GM12878 (cell line): ENCODE results near the gene PKP4. TPM values are rescaled to one million over a fixed set of nuclear protein-coding genes. Genes with fewer than 3 reads are reported as not detected.
A peak's percentile ranks its signal among the peaks of the same experiment; 100 is the strongest.

Experiments used
- ATAC-seq: fragments of 200-7000 bp; cut with Tn5 transposase; 3 replicates; pipeline ENCODE4 v1.9.1; 2020; ENCODE audit warnings: mild to moderate bottlenecking, moderate library complexity
- BruUV-seq: library from RNA; stranded (reverse); fragments of 400-500 nt; replicated peaks from 2 replicates; lab custom pipeline; 2021; lab: Mats Ljungman, UMichigan
- CTCF ChIA-PET: fragments of 300-600 bp; sonication (Branson Sonifier 250); formaldehyde crosslinking; extraction: SDS; loops from one replicate; lab custom pipeline; 2021; ENCODE audit warnings: inconsistent platforms; lab: Yijun Ruan, JAX
- POLR2A ChIA-PET: fragments of 350-600 bp; formaldehyde crosslinking; extraction: SDS; loops from one replicate; lab custom pipeline; 2021; ENCODE audit warnings: inconsistent platforms; lab: Charles Lee
- RAD21 ChIA-PET: fragments of 300-600 bp; sonication (Branson Sonifier 250); formaldehyde crosslinking; loops from one replicate; lab custom pipeline; 2023; ENCODE audit warnings: antibody characterized with exemption; ENCODE audit not compliant: unreplicated experiment; lab: Charles Lee
- SMC1A ChIA-PET: fragments of 300-600 bp; sonication (Branson Sonifier 250); formaldehyde crosslinking; loops from one replicate; lab custom pipeline; 2023; ENCODE audit not compliant: unreplicated experiment, uncharacterized antibody; lab: Charles Lee
- DNase-seq: peaks from one replicate; pipeline ENCODE4 v3.0.0-alpha.2; 2011; ENCODE audit warnings: low read depth, low spot score
- FAIRE-seq: peaks from 3 replicates; lab custom pipeline; 2011; peaks lifted over from hg19 to GRCh38; lab: Jason Lieb, UNC
- H2AFZ ChIP-seq: 2 replicates; pipeline ENCODE4 v1.6.0; 2011; ENCODE audit warnings: low read depth, low read length, control low read depth; ENCODE audit not compliant: control insufficient read depth
- H3K27ac ChIP-seq: 2 replicates; pipeline ENCODE4 v1.5.1; 2011; ENCODE audit warnings: control low read depth; ENCODE audit not compliant: control insufficient read depth, insufficient read depth
- H3K27me3 ChIP-seq, 2 experiments: replicated peaks in 1 of 2; 2 replicates each; pipeline versions ENCODE4 v1.6.0 to v1.6.1; 2011; ENCODE audit warnings: low read length in 1 of 2; ENCODE audit not compliant: control insufficient read depth in 2 of 2, insufficient read depth in 2 of 2
- H3K36me3 ChIP-seq, 2 experiments: 2 replicates each; pipeline ENCODE4 v1.5.1; 2011; ENCODE audit warnings: low read length in 1 of 2; ENCODE audit not compliant: control insufficient read depth in 2 of 2, insufficient read depth in 2 of 2
- H3K4me1 ChIP-seq: 2 replicates; pipeline ENCODE4 v1.6.1; 2011; ENCODE audit warnings: mild to moderate bottlenecking, low read length, moderate library complexity, mixed read lengths; ENCODE audit not compliant: control insufficient read depth, insufficient read depth
- H3K4me2 ChIP-seq: 2 replicates; pipeline ENCODE4 v1.6.0; 2011; ENCODE audit warnings: control low read depth; ENCODE audit not compliant: control insufficient read depth, insufficient read depth
- H3K4me3 ChIP-seq: fragments of 200-600 bp; sonication (generic); 2 replicates; pipeline ENCODE4 v1.5.1; 2016
- H3K79me2 ChIP-seq: 2 replicates; pipeline ENCODE4 v1.6.0; 2011; ENCODE audit warnings: low read length; ENCODE audit not compliant: control insufficient read depth, insufficient read depth
- H3K9ac ChIP-seq: 2 replicates; pipeline ENCODE4 v1.8.0; 2011; ENCODE audit warnings: low read length, control low read depth, mixed read lengths; ENCODE audit not compliant: control insufficient read depth, insufficient read depth
- H3K9me3 ChIP-seq: replicated peaks from 3 replicates; pipeline ENCODE4 v1.5.1; 2011; ENCODE audit warnings: mild to moderate bottlenecking, low read length; ENCODE audit not compliant: control insufficient read depth, insufficient read depth
- H4K20me1 ChIP-seq: 2 replicates; pipeline ENCODE4 v1.6.0; 2011; ENCODE audit not compliant: control insufficient read depth, insufficient read depth
- BACH1 ChIP-seq: fragments of 450-650 bp; IDR thresholded peaks from 2 replicates; pipeline ENCODE4 v1.6.1; 2017; ENCODE audit warnings: mild to moderate bottlenecking, borderline replicate concordance
- EED ChIP-seq: sonication (generic); IDR thresholded peaks from 2 replicates; pipeline ENCODE4 v1.6.1; 2016; ENCODE audit warnings: antibody characterized with exemption, low read depth
- EGR1 ChIP-seq, 2 experiments: IDR thresholded peaks; 1 replicate in 1 of 2; 2 replicates in 1 of 2; pipeline ENCODE4 v1.6.1; 2011 to 2012; ENCODE audit warnings: low read depth in 2 of 2, low read length in 2 of 2, borderline replicate concordance in 1 of 2, mild to moderate bottlenecking in 1 of 2, moderate library complexity in 1 of 2
- HDGF ChIP-seq: fragments of 450-650 bp; IDR thresholded peaks from 2 replicates; pipeline ENCODE4 v1.6.1; 2016; ENCODE audit warnings: antibody characterized with exemption
- IKZF1 ChIP-seq: fragments of 450-650 bp; conservative IDR thresholded peaks from 2 replicates; pipeline ENCODE4 v1.6.1; 2017; ENCODE audit warnings: antibody characterized with exemption, mild to moderate bottlenecking
- IKZF2 ChIP-seq, 2 experiments: fragments of 450-650 bp; IDR thresholded peaks; 2 replicates each; pipeline ENCODE4 v1.6.1; 2017; ENCODE audit warnings: mild to moderate bottlenecking in 2 of 2, moderate library complexity in 2 of 2
- MYC ChIP-seq: IDR thresholded peaks from 2 replicates; pipeline ENCODE4 v1.6.1; 2011; ENCODE audit warnings: mild to moderate bottlenecking, low read length, moderate library complexity, inconsistent platforms; ENCODE audit not compliant: insufficient read depth, insufficient replicate concordance, insufficient read length, severe bottlenecking
- SMARCA5 ChIP-seq: fragments of 450-650 bp; IDR thresholded peaks from 2 replicates; pipeline ENCODE4 v1.6.1; 2017; ENCODE audit warnings: mild to moderate bottlenecking
- SRF ChIP-seq, 2 experiments: IDR thresholded peaks; 2 replicates each; pipeline ENCODE4 v1.6.1; 2011; ENCODE audit warnings: low read depth in 2 of 2, low read length in 2 of 2, mild to moderate bottlenecking in 1 of 2, moderate library complexity in 1 of 2
- TAF1 ChIP-seq: IDR thresholded peaks from 2 replicates; pipeline ENCODE4 v1.6.1; 2011; ENCODE audit warnings: mild to moderate bottlenecking, low read depth, low read length, borderline replicate concordance
- ZNF207 ChIP-seq: fragments of 450-650 bp; IDR thresholded peaks from 2 replicates; pipeline ENCODE4 v1.6.1; 2014; ENCODE audit warnings: antibody characterized with exemption, mild to moderate bottlenecking, borderline replicate concordance
- ZSCAN29 ChIP-seq: fragments of 450-650 bp; IDR thresholded peaks from 2 replicates; pipeline ENCODE4 v1.6.1; 2017; ENCODE audit warnings: mild to moderate bottlenecking, moderate library complexity
- WGBS: methylation state at CpG from one replicate; pipeline ENCODE4 v1.1.6; 2016; ENCODE audit warnings: low lambda C conversion rate; ENCODE audit not compliant: insufficient replicate concordance, insufficient coverage; ENCODE audit errors: missing lambda C conversion rate; 5-methylcytosine and 5-hydroxymethylcytosine counted together
- in situ Hi-C: fragments of 300-500 bp; cut with MboI; formaldehyde crosslinking; loops from 9 replicates; pipeline ENCODE4 v1.14.3; 2018; ENCODE audit warnings: mixed read lengths
- intact Hi-C: fragments of 100-400 bp; cut with micrococcal nuclease; formaldehyde crosslinking; loops from one replicate; pipeline ENCODE4 v1.14.2; 2022; ENCODE audit not compliant: unreplicated experiment
- polyA plus RNA-seq, 11 experiments: library from polyadenylated mRNA; depleted of rRNA in 4 of 11; unstranded in 6 of 11; stranded (reverse) in 5 of 11; fragments of >200 nt; fragmentation: Nextera tagmentation in 4 of 11; fragmentation: Illumina TruSeq in 1 of 11; extraction: Ambion mirVana in 4 of 11; extraction: Trizol in 1 of 11; gene quantifications; 1 replicate in 1 of 11; 2 replicates in 10 of 11; pipeline versions ENCODE4 v1.2.1 to v1.2.3, GENCODE V29; 2011 to 2016; ENCODE audit warnings: inconsistent platforms in 2 of 11, missing spikeins in 2 of 11, low read depth in 1 of 11
- total RNA-seq, 4 experiments: library from RNA; depleted of rRNA in 3 of 4; stranded (reverse); fragments of >200 nt in 3 of 4; fragmentation: Illumina TruSeq in 1 of 4; extraction: Trizol in 1 of 4; gene quantifications; 2 replicates each; pipeline versions ENCODE4 v1.2.1 to v1.2.3, GENCODE V29; 2013 to 2021
- TF ChIP-seq, protein P1 (sequence below), 3 experiments: IDR thresholded peaks in 2 of 3; conservative IDR thresholded peaks in 1 of 3; 2 replicates each; pipeline ENCODE4 v1.5.1; 2011; ENCODE audit warnings: low read depth in 3 of 3, low read length in 3 of 3, mild to moderate bottlenecking in 3 of 3, control low read depth in 2 of 3, moderate library complexity in 2 of 3, inconsistent platforms in 1 of 3, mixed read lengths in 1 of 3; ENCODE audit not compliant: control insufficient read depth in 2 of 3, insufficient read depth in 1 of 3; ENCODE audit errors: extremely low read depth in 1 of 3
- TF ChIP-seq, protein P2 (sequence below): fragments of 450-650 bp; formaldehyde crosslinking; IDR thresholded peaks from 2 replicates; pipeline ENCODE4 v1.4.0; 2020; ENCODE audit warnings: mild to moderate bottlenecking, moderate library complexity

The PKP4 gene
- total and polyA plus RNA-seq, 10 of the 15 experiments (the other 5 are each of a cell fraction or from before 2014, with no cell fraction given): 4.8 to 35.8 (median 17.7) TPM

DNA sequence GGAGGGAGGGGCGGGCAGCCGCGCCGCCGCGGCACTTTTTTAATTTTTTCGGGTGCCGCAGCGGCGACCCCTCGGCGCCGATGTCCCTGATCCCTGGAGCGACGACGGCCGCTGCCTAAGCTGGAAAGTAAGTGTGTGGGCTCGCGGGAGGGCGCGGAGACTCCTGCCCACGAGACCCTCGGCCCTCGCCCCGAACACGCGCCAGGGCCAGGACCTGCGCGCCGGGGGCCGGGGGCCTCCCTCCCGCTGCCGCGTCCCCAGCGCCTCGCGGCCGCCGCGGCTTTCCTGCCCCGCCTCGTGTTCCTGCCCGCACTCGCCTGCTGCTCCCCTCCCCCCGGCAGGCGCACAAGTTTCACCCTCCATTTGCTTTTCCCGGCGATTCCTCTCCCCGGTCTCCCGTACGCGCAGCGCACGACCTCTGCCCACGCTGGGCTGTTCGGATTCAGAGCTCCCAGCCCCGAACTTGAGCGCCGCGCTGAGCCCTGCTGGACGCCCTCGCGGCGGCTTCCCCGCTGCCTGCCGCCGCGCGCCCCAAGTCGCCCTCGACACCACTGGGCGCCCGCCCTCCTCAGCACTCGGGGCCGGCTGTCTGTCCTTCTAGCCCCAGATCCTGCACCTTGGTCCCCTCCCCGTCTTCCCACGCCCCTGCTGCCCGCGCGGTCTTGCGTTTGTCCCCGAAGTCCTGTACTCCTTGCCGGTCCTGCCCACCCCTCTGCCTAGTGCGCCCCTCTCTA lies 507 bp downstream of the PKP4 start (continued):
- TF ChIP-seq EGR1 (IDR thresholded peaks at IDR 0.05; ENCODE audit: borderline replicate concordance in 1 of 2, low read depth in 2 of 2, low read length in 2 of 2): 0 out of 3 replicates have a peak, but pooled peaks of 1 of the 2 experiments have one; percentile 14

DNA sequence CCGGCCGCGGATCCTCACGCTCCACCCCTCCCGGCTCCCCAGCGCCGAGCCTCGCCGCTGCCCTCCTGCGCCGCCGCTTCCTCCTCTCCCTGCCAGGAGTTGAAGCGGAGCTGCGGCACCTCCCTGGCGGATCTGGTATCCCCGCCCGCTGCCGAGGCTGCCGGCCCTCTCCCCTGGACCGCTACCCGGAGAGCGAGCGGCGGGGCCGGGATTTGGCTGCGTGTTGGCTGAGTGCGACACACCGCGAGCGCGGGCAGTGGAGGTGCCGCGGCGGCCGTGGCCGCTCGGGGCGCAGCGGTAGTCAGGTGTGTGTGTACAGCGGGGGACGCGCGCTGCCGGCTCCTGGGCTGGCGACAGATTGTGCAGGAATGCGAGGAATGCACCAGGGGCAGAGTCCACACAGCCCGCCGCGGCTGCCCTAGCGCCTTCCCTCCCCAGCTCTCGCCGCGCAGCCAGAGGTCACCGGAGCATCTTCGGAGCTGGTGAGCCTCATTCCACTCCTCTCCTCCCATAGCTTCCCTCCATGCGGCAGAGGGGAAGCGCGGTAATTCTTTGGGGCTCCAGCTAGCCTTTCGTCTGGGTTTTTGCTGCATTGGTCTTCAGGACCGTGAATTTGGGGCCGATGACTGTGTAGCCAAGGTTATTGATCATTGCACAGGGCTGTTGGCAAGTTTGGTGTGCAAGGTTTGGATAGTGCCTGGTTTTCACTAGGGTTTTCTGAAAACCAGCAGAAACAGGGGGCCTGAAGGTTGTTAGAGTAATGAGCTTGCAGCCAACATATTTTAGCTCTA lies 1.3 kb downstream of the PKP4 start:
- H3K36me3 ChIP-seq: no peaks in the 10 kb centered on the region
- H3K9me3 ChIP-seq: no peaks in the 10 kb centered on the region
- RAD21 ChIA-PET: no interaction called here
- 2% methylated on average over 39 of the region's 61 CpGs for WGBS
- POLR2A ChIA-PET: no interaction called here
- peak overlapping the region; percentile 98 for H3K4me2 ChIP-seq
- H3K27me3 ChIP-seq: no peaks in the 10 kb centered on the region
- CTCF ChIA-PET: interaction anchor here (1.3 to 1.6 kb wide), 2 partner anchors 288 to 296 kb away, joined by 3 to 6 read pairs; no protein-coding TSS in a partner anchor
- H3K4me1 ChIP-seq: peaks cover 5% of the 10 kb centered on the region; the same call in 1 of the 2 replicates
- intact Hi-C loops (loop anchor here (2.0 to 5.0 kb wide), 2 partner anchors 267 to 426 kb away; no protein-coding TSS in a partner anchor), in situ Hi-C loops (no loop called here)
- DNase-seq (no peak), FAIRE-seq (no peak), ATAC-seq (peak; percentile 77)
- H3K9ac ChIP-seq: peak overlapping the region; percentile 72
- peak overlapping the region; percentile 93 for H2AFZ ChIP-seq
- H3K27ac ChIP-seq: peak overlapping the region; percentile 44; the same call in 1 of the 2 replicates
- H3K4me3 ChIP-seq: peak overlapping the region; percentile 78
- peaks cover 22% of the 10 kb centered on the region for H3K79me2 ChIP-seq
- no peaks in the 10 kb centered on the region for H4K20me1 ChIP-seq
- no TSS peak for BruUV-seq
- SMC1A ChIA-PET: interaction anchor here (1.3 kb wide), 1 partner anchor 14 kb away, joined by 3 read pairs; no protein-coding TSS in a partner anchor
- TF ChIP-seq IKZF1 (peak; percentile 32; the same call in 1 of the 2 replicates), ZNF207 (no peak), ZSCAN29 (0 out of 2 replicates have a peak, but pooled peaks have one; percentile 10), SRF (IDR thresholded peaks at IDR 0.05; ENCODE audit: low read depth in 2 of 2, low read length in 2 of 2) (no peak), MYC (no peak), SMARCA5 (peak; percentile 57), IKZF2 (IDR thresholded peaks at IDR 0.05) (peak in 1 of 2 experiments; percentile 52; a peak in 2 of 4 replicates), HDGF (no peak), TAF1 (0 out of 2 replicates have a peak, but pooled peaks have one; percentile 25), BACH1 (0 out of 2 replicates have a peak, but pooled peaks have one; percentile 39), EED (peak; percentile 15; the same call in 1 of the 2 replicates)
- TF ChIP-seq, protein P1, sequence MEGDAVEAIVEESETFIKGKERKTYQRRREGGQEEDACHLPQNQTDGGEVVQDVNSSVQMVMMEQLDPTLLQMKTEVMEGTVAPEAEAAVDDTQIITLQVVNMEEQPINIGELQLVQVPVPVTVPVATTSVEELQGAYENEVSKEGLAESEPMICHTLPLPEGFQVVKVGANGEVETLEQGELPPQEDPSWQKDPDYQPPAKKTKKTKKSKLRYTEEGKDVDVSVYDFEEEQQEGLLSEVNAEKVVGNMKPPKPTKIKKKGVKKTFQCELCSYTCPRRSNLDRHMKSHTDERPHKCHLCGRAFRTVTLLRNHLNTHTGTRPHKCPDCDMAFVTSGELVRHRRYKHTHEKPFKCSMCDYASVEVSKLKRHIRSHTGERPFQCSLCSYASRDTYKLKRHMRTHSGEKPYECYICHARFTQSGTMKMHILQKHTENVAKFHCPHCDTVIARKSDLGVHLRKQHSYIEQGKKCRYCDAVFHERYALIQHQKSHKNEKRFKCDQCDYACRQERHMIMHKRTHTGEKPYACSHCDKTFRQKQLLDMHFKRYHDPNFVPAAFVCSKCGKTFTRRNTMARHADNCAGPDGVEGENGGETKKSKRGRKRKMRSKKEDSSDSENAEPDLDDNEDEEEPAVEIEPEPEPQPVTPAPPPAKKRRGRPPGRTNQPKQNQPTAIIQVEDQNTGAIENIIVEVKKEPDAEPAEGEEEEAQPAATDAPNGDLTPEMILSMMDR (IDR thresholded peaks at IDR 0.05 in 2 of 3, conservative IDR thresholded peaks at IDR 0.05 in 1 of 3; ENCODE audit: control insufficient read depth in 2 of 3, extremely low read depth in 1 of 3, insufficient read depth in 1 of 3, low read depth in 3 of 3, low read length in 3 of 3): peak; percentile 19 to 44 (median 33); a peak in 4 of 6 replicates
- TF ChIP-seq, protein P2, sequence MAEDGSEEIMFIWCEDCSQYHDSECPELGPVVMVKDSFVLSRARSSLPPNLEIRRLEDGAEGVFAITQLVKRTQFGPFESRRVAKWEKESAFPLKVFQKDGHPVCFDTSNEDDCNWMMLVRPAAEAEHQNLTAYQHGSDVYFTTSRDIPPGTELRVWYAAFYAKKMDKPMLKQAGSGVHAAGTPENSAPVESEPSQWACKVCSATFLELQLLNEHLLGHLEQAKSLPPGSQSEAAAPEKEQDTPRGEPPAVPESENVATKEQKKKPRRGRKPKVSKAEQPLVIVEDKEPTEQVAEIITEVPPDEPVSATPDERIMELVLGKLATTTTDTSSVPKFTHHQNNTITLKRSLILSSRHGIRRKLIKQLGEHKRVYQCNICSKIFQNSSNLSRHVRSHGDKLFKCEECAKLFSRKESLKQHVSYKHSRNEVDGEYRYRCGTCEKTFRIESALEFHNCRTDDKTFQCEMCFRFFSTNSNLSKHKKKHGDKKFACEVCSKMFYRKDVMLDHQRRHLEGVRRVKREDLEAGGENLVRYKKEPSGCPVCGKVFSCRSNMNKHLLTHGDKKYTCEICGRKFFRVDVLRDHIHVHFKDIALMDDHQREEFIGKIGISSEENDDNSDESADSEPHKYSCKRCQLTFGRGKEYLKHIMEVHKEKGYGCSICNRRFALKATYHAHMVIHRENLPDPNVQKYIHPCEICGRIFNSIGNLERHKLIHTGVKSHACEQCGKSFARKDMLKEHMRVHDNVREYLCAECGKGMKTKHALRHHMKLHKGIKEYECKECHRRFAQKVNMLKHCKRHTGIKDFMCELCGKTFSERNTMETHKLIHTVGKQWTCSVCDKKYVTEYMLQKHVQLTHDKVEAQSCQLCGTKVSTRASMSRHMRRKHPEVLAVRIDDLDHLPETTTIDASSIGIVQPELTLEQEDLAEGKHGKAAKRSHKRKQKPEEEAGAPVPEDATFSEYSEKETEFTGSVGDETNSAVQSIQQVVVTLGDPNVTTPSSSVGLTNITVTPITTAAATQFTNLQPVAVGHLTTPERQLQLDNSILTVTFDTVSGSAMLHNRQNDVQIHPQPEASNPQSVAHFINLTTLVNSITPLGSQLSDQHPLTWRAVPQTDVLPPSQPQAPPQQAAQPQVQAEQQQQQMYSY (CRISPR knock-in tag): no peak
